ENCODE measurements around the gene KLHL4.
"Not testable (repeated sequence)": the region's sequence is repeated elsewhere in the genome, so short reads cannot be mapped to it uniquely, and the experiment has no call there.

KLHL4 gene

GRCh38 chrX:87663421-87663820, 145.8 kb downstream of the KLHL4 start:
- DNase-seq, result no peak

GRCh38 chrX:87664381-87664780, 146.8 kb downstream of the KLHL4 start:
- DNase-seq, result no peak

DNA sequence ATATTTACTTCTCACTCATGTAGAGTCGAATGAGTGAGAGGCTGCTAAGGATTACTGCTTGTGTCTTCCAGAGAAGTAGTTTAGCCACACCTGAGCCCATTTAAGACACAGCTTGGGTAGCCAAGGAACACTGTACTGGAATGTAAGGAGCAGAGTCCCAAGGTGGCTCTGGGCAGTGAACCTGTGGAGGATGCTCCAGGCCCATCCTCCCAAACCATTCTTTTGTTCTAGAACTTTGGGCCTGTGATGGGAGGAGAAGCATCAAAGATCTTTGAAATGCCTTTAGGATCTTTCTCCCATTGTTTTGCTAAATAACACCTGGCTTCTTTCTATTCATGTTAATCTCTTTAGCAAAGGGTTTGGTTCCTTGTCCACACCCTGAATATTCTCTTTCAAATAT, 162.2 kb downstream of the KLHL4 start:
- DNase-seq, result no peak

GRCh38 chrX:87687703-87688102, 170.1 kb downstream of the KLHL4 start:
- no peak for DNase-seq

GRCh38 chrX:87688113-87688748, 170.6 kb downstream of the KLHL4 start:
- not testable (repeated sequence) for DNase-seq

DNA sequence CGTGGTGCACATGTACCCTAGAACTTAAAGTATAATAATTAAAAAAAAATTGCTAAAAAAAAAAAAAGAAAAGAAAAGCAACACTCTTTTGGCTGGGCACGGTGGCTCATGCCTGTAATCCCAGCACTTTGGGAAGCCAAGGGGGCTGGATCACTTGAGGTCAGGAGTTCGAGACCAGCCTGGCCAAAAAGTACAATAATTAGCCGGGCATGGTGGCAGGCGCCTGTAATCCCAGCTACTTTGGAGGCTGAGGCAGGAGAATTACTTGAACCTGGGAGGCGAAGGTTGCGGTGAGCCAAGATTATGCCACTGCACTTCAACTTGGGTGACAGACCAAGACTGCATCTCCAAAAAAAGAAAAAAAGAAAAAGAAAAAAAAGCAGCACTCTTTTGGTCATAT, 171.6 kb downstream of the KLHL4 start:
- not testable (repeated sequence) for DNase-seq

- no peak for DNase-seq
These were observed 175.6 kb downstream of the KLHL4 start for GRCh38 chrX:87693204-87693603.

GRCh38 chrX:87697409-87697808, 179.8 kb downstream of the KLHL4 start:
- no peak for DNase-seq

GRCh38 chrX:87702795-87703194, 185.2 kb downstream of the KLHL4 start:
- DNase-seq, result no peak

DNA sequence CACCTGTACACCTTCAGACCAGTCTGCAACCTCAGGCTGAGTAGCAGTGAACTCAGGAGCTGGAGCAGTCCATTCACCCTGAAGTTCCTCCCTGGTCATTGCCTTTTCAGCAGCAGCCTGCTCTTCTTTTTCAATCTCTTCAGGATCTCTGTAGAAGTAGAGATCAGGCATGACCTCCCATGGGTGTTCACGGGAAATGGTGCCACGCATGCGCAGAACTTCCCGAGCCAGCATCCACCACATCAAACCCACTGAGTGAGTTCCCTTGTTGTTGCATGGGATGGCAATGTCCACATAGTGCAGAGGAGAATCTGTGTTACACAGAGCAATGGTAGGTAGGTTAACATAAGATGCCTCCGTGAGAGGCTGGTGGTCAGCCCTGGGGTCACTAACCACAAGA, 185.9 kb downstream of the KLHL4 start:
- not testable (repeated sequence) for DNase-seq

DNA sequence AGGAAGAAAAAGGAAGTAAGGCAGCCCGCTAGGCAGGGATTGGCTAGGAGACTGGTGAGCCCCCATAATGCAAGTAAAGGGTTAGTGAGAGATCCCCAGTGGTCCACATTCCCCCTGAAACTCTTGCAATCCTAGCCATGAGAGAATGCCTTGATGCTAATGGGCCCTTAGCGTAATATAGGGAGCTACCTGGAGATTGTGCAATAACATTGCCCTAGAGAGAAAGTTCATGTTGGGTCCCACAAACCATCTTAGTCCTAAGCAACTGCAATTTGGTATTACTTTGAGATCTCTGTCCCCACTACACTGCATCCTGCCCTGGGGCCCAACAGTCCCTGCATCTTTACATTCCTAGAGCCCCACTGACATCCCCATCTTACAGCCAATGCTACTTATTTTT, 188.5 kb downstream of the KLHL4 start:
- DNase-seq, result no peak

GRCh38 chrX:87710580-87710979, 193.0 kb downstream of the KLHL4 start:
- no peak for DNase-seq

Data from GDM1 (cell line).